PC-3 (cell line): Measurements from ENCODE around the gene MAJIN. TPM values are rescaled to one million over a fixed set of nuclear protein-coding genes. Genes with fewer than 3 reads are reported as not detected.

Experiments used
- ATAC-seq: fragments of 200-7000 bp; cut with Tn5 transposase; 2 replicates; pipeline ENCODE4 v1.9.1; 2020; ENCODE audit warnings: mild to moderate bottlenecking, moderate library complexity
- BruUV-seq: library from RNA; stranded (reverse); fragments of 400-500 nt; replicated peaks from 2 replicates; lab custom pipeline; 2021; lab: Mats Ljungman, UMichigan
- CTCF ChIA-PET: fragments of 300-600 bp; sonication (Branson Sonifier 250); formaldehyde crosslinking; loops from one replicate; lab custom pipeline; 2022; ENCODE audit warnings: antibody characterized with exemption; lab: Charles Lee
- POLR2A ChIA-PET: fragments of 300-600 bp; sonication (Branson Sonifier 250); formaldehyde crosslinking; loops from one replicate; lab custom pipeline; 2022; ENCODE audit warnings: antibody characterized with exemption; ENCODE audit not compliant: unreplicated experiment; lab: Charles Lee
- DNase-seq: peaks from one replicate; pipeline ENCODE4 v3.0.0-alpha.2; 2015
- H2AFZ ChIP-seq: fragments of 300-600 bp; sonication (generic); 2 replicates; pipeline ENCODE4 v1.6.0; 2016; ENCODE audit warnings: antibody characterized with exemption, low read length
- H3F3A ChIP-seq: fragments of 300-600 bp; sonication (generic); one replicate; pipeline ENCODE4 v1.6.0; 2017; ENCODE audit warnings: antibody characterized with exemption, low read length, control low read depth, mild to moderate bottlenecking; ENCODE audit not compliant: unreplicated experiment
- H3K27ac ChIP-seq: fragments of 300-600 bp; sonication (generic); 2 replicates; pipeline ENCODE4 v1.5.1; 2016; ENCODE audit warnings: mild to moderate bottlenecking, low read length
- H3K27me3 ChIP-seq: fragments of 300-600 bp; sonication (generic); 2 replicates; pipeline ENCODE4 v1.6.1; 2016; ENCODE audit warnings: low read length, mixed read lengths
- H3K36me3 ChIP-seq: fragments of 300-600 bp; sonication (generic); 2 replicates; pipeline ENCODE4 v1.6.1; 2016; ENCODE audit warnings: low read depth, mixed run types, low read length, mixed read lengths
- H3K4me1 ChIP-seq: fragments of 300-600 bp; sonication (generic); 2 replicates; pipeline ENCODE4 v1.5.1; 2016; ENCODE audit warnings: low read length; ENCODE audit not compliant: insufficient read depth
- H3K4me2 ChIP-seq: fragments of 300-600 bp; sonication (generic); 2 replicates; pipeline ENCODE4 v1.6.0; 2016; ENCODE audit warnings: low read length
- H3K4me3 ChIP-seq: fragments of 300-600 bp; sonication (generic); 2 replicates; pipeline ENCODE4 v1.5.1; 2016; ENCODE audit warnings: mild to moderate bottlenecking, low read length, mixed read lengths
- H3K79me2 ChIP-seq: fragments of 300-600 bp; sonication (generic); 2 replicates; pipeline ENCODE4 v1.6.1; 2017; ENCODE audit warnings: low read length, mixed read lengths
- H3K9ac ChIP-seq: fragments of 300-600 bp; sonication (generic); 2 replicates; pipeline ENCODE4 v1.6.0; 2016; ENCODE audit warnings: mild to moderate bottlenecking, low read length
- H3K9me2 ChIP-seq: fragments of 300-600 bp; sonication (generic); replicated peaks from 2 replicates; pipeline ENCODE4 v1.6.1; 2016; ENCODE audit warnings: mixed run types, low read length, mixed read lengths
- H3K9me3 ChIP-seq: fragments of 300-600 bp; sonication (generic); 2 replicates; pipeline ENCODE4 v1.6.1; 2016; ENCODE audit warnings: low read length, mixed read lengths
- H4K20me1 ChIP-seq: fragments of 300-600 bp; sonication (generic); 2 replicates; pipeline ENCODE4 v1.6.1; 2016; ENCODE audit warnings: low read length, mixed read lengths
- EZH2 ChIP-seq: fragments of 300-600 bp; sonication (generic); IDR thresholded peaks from one replicate; pipeline ENCODE4 v1.6.1; 2017; ENCODE audit warnings: antibody characterized with exemption, mild to moderate bottlenecking, low read length; ENCODE audit not compliant: unreplicated experiment
- EZH2phosphoT487 ChIP-seq: fragments of 300-600 bp; sonication (generic); IDR thresholded peaks from 2 replicates; pipeline ENCODE4 v1.6.1; 2018; ENCODE audit warnings: mild to moderate bottlenecking, antibody characterized with exemption, low read length, borderline replicate concordance
- intact Hi-C: fragments of 100-400 bp; cut with micrococcal nuclease; formaldehyde crosslinking; loops from 2 replicates; pipeline ENCODE4 v1.9.0; 2023
- total RNA-seq: library from RNA; depleted of rRNA; stranded (reverse); fragments of >200 nt; gene quantifications from 2 replicates; pipeline ENCODE4 v1.2.3, GENCODE V29; 2014
- TF ChIP-seq, protein P1 (sequence below): fragments of 300-600 bp; sonication (generic); conservative IDR thresholded peaks from 2 replicates; pipeline ENCODE4 v1.5.1; 2017; ENCODE audit warnings: antibody characterized with exemption, low read depth, mild to moderate bottlenecking, low read length

MAJIN gene
- total RNA-seq, 1 experiment from 2014 or later = not detected

DNA sequence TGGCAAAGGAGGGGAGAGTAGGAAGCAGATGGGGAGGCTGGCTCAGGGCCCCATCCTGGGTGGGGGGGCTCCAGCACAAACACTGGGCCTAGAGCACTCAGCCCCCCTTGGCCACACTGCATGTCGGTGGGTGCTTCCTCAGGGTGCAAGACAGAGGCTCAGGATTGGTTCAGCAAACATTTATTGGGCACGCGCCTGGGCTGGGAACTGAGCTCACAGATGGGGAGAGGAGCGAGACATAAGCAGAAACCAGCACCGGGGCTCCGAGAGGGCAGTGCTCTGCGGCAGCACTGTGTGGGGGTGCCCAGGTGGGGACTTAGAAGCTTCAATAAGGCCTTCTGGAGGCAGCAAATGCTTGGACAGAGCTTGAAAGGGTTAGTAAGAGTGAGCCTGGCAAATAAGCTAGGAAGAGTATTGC, 81.4 kb downstream of the MAJIN start:
- no peak for TF ChIP-seq EZH2
- TF ChIP-seq, protein P1, sequence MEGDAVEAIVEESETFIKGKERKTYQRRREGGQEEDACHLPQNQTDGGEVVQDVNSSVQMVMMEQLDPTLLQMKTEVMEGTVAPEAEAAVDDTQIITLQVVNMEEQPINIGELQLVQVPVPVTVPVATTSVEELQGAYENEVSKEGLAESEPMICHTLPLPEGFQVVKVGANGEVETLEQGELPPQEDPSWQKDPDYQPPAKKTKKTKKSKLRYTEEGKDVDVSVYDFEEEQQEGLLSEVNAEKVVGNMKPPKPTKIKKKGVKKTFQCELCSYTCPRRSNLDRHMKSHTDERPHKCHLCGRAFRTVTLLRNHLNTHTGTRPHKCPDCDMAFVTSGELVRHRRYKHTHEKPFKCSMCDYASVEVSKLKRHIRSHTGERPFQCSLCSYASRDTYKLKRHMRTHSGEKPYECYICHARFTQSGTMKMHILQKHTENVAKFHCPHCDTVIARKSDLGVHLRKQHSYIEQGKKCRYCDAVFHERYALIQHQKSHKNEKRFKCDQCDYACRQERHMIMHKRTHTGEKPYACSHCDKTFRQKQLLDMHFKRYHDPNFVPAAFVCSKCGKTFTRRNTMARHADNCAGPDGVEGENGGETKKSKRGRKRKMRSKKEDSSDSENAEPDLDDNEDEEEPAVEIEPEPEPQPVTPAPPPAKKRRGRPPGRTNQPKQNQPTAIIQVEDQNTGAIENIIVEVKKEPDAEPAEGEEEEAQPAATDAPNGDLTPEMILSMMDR = no peak
- no peak for TF ChIP-seq EZH2phosphoT487
- intact Hi-C loops = no loop called here
- no peaks in the 10 kb centered on the region for H3K9me2 ChIP-seq
- no peaks in the 10 kb centered on the region for H3K36me3 ChIP-seq
- no peak overlapping the region for H2AFZ ChIP-seq
- H3K4me2 ChIP-seq = no peak overlapping the region
- no peaks in the 10 kb centered on the region for H3K27me3 ChIP-seq
- ChIA-PET POLR2A (no interaction called here), CTCF (interaction anchor here (0.6 kb wide), 1 partner anchor 125 kb away, joined by 3 read pairs; no protein-coding TSS in a partner anchor)
- H4K20me1 ChIP-seq = no peaks in the 10 kb centered on the region
- no peak overlapping the region for H3K27ac ChIP-seq
- H3K9me3 ChIP-seq = no peaks in the 10 kb centered on the region
- ATAC-seq = no peak
- no peak for DNase-seq
- H3K79me2 ChIP-seq = no peaks in the 10 kb centered on the region
- H3K9ac ChIP-seq = no peak overlapping the region
- peaks cover 20% of the 10 kb centered on the region for H3K4me1 ChIP-seq
- H3F3A ChIP-seq = no peaks in the 10 kb centered on the region
- no TSS peak for BruUV-seq
- no peak overlapping the region for H3K4me3 ChIP-seq

DNA sequence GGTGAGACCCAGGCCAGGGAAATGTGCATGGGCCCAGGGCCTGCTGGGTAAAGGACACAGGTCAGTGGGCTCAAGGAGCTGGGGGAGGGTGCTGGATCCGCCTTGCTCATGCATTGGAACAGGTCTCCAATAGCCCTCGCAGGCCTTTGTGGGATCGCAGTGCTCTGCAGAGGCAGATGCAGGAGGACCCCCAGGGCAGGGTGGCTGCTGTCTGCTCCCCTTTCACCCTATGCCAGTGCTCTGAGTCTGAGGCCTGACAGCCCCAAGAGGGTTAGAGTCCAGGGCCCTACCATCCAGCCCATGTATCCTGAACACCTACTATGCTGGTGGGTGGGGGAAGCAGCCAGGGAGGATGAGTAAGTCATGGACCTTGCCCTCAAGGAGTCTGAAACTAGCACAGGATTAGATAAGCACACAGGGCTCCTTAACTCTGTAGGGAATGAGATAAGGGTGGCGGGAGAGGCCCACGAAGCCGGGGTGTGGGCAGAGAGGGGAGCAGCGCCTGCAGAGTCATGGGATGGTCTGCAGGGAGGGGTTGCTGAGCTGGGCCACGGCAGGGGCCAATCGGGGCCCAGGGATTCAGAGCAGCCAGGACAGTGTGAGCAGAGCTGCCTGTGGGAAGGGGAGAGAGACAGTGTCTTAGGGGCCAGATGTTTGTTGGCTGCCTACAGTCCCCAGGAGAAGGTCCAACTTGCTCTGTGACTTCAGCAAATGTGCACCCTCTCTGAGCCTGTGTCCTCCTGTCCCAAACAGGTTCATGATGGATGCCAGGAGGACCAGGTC, 83.0 kb downstream of the MAJIN start:
- H3K9me2 ChIP-seq = no peaks in the 10 kb centered on the region
- H3K9ac ChIP-seq = no peak overlapping the region
- POLR2A ChIA-PET = no interaction called here
- ATAC-seq (peak; percentile 6; the same call in 1 of the 2 replicates), DNase-seq (peak; percentile 34)
- H3F3A ChIP-seq = no peaks in the 10 kb centered on the region
- no peak overlapping the region for H3K4me3 ChIP-seq
- H3K4me2 ChIP-seq = peak overlapping the region; percentile 20
- no peaks in the 10 kb centered on the region for H4K20me1 ChIP-seq
- CTCF ChIA-PET = no interaction called here
- no peaks in the 10 kb centered on the region for H3K9me3 ChIP-seq
- intact Hi-C loops = no loop called here
- H3K27ac ChIP-seq = no peak overlapping the region
- no peaks in the 10 kb centered on the region for H3K27me3 ChIP-seq
- 0 out of 2 replicates have a peak overlapping the region, but pooled peaks have one; percentile 15 for H2AFZ ChIP-seq
- H3K36me3 ChIP-seq = no peaks in the 10 kb centered on the region
- H3K79me2 ChIP-seq = no peaks in the 10 kb centered on the region
- BruUV-seq = no TSS peak
- peaks cover 24% of the 10 kb centered on the region for H3K4me1 ChIP-seq
- no peak for TF ChIP-seq EZH2
- TF ChIP-seq, protein P1 = no peak

DNA sequence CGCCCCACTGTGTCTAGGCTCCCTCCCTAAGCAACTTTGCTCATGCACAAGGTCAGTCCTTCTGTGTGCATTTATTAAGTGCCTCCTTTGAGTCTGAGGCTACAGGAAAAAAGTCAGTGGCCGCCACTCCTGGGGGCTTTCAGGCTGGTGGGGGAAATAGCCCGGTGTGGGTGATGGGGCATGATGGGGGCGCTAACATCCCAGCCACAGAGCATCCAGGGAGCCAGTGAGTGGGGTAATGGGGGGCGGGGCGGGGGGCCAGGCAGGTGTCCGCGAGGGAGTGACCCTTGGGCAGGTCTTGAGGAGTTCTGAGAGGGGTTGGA, 83.5 kb downstream of the MAJIN start:
- Histone ChIP-seq H3K9ac (no peak overlapping the region), H3K4me3 (no peak overlapping the region), H3K27me3 (no peaks in the 10 kb centered on the region), H4K20me1 (no peaks in the 10 kb centered on the region), H3K4me1 (peaks cover 24% of the 10 kb centered on the region), H3F3A (no peaks in the 10 kb centered on the region), H3K27ac (no peak overlapping the region), H3K9me3 (no peaks in the 10 kb centered on the region), H3K4me2 (peak overlapping the region; percentile 59), H3K79me2 (no peaks in the 10 kb centered on the region), H2AFZ (peak overlapping the region; percentile 71), H3K9me2 (no peaks in the 10 kb centered on the region), H3K36me3 (no peaks in the 10 kb centered on the region)
- DNase-seq (no peak), ATAC-seq (no peak)
- no TSS peak for BruUV-seq
- ChIA-PET CTCF (interaction anchor here (0.5 to 1.1 kb wide), 8 partner anchors 8 to 118 kb away, joined by 3 to 17 read pairs (median 3); partner anchors contain the start of gene CDC42BPG), POLR2A (no interaction called here)
- TF ChIP-seq EZH2 (no peak), EZH2phosphoT487 (no peak)
- TF ChIP-seq, protein P1 = no peak
- intact Hi-C loops = no loop called here
